HUES48 (cell line): ENCODE data around the gene USH2A.

Experiments
- H3K27ac ChIP-seq: one replicate; pipeline ENCODE4 v1.7.0; 2013; ENCODE audit warnings: low read depth, low read length, inconsistent platforms
- H3K27me3 ChIP-seq: 2 replicates; pipeline ENCODE4 v1.6.1; 2013; ENCODE audit warnings: mild to moderate bottlenecking, low read length; ENCODE audit not compliant: control insufficient read depth, insufficient read depth
- H3K36me3 ChIP-seq: 2 replicates; pipeline ENCODE4 v1.6.1; 2013; ENCODE audit warnings: low read length; ENCODE audit not compliant: control insufficient read depth, insufficient read depth
- H3K4me1 ChIP-seq: 2 replicates; pipeline ENCODE4 v1.6.1; 2013; ENCODE audit warnings: mild to moderate bottlenecking, low read length; ENCODE audit not compliant: control insufficient read depth, insufficient read depth
- H3K4me3 ChIP-seq: 2 replicates; pipeline ENCODE4 v1.5.1; 2013; ENCODE audit warnings: mild to moderate bottlenecking, low read depth, low read length
- H3K9ac ChIP-seq: 2 replicates; pipeline ENCODE4 v1.6.1; 2013; ENCODE audit warnings: mild to moderate bottlenecking, low read depth, low read length, moderate library complexity
- H3K9me3 ChIP-seq: 2 replicates; pipeline ENCODE4 v1.6.1; 2013; ENCODE audit warnings: low read length; ENCODE audit not compliant: control insufficient read depth, insufficient read depth

The USH2A gene

DNA sequence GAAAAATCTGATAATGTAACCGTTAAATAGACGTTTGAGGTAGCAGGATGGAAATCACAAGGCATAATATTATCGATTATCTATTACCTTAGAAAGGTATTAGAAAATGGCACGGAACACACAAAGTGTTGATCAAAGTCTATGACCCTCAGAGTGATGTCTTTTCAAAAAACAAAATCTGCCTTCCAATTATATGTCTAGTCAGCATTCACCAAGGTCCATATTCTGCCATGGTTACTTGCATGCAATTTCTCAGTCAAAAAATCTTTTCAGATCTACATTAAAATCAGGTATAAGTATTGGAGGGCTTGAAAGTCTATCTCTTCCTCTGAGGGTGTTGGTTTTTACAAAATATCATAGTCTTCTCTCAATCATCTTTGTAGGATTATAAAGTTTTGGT is 774.3 kb downstream of the USH2A start:
- H3K36me3 ChIP-seq, result no peaks in the 10 kb centered on the region
- H3K27me3 ChIP-seq, result no peaks in the 10 kb centered on the region
- H3K4me3 ChIP-seq, result no peak overlapping the region
- no peaks in the 10 kb centered on the region for H3K9me3 ChIP-seq
- peaks cover 53% of the 10 kb centered on the region for H3K4me1 ChIP-seq
- H3K27ac ChIP-seq, result no peak overlapping the region
- H3K9ac ChIP-seq, result no peak overlapping the region

DNA sequence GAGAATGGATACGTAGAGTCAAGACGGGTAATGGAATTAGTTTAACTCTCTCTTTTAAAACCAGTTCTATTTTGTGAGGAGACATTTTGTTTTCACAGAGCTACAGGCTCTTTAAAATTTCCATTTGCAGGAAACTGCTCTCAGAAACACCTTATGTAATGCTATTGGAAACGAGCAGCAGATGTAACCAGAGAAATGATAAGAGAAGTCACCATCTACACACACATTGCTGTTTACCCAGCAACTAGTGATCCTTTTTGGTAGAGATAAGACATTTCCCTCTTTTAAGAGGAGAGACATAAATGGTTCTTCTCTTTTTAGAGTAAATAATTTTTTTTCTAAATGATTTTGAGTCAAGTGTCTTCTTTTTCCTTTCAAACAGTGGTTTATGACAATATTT is 775.5 kb downstream of the USH2A start:
- peaks cover 42% of the 10 kb centered on the region for H3K4me1 ChIP-seq

DNA sequence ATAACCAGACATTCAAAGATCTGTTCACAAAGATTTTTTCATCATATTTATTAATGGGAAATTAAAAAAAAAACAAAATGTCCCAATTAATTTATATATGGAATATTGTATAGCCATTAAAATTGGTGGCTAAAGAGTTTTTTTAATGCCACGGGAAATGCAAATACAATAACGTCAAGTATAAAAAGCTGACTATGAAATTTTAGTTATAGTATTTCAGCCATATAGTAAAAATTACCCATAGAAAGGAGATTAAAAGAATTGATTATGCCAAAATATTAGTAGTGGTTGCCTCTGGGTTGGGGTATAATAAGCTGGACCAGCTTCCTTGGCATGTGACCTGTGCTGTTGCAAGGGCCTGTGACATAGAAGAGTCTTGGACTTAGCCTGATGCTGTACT is 777.4 kb downstream of the USH2A start:
- no peaks in the 10 kb centered on the region for H3K27me3 ChIP-seq
- peaks cover 23% of the 10 kb centered on the region for H3K4me1 ChIP-seq
- no peaks in the 10 kb centered on the region for H3K9me3 ChIP-seq
- no peak overlapping the region for H3K4me3 ChIP-seq
- no peak overlapping the region for H3K9ac ChIP-seq
- no peaks in the 10 kb centered on the region for H3K36me3 ChIP-seq
- H3K27ac ChIP-seq, result no peak overlapping the region

More for the DNA sequence above, 775.5 kb downstream of the USH2A start:
- no peak overlapping the region for H3K9ac ChIP-seq
- H3K4me3 ChIP-seq, result no peak overlapping the region
- no peaks in the 10 kb centered on the region for H3K27me3 ChIP-seq
- no peaks in the 10 kb centered on the region for H3K36me3 ChIP-seq
- no peak overlapping the region for H3K27ac ChIP-seq
- H3K9me3 ChIP-seq, result no peaks in the 10 kb centered on the region

DNA sequence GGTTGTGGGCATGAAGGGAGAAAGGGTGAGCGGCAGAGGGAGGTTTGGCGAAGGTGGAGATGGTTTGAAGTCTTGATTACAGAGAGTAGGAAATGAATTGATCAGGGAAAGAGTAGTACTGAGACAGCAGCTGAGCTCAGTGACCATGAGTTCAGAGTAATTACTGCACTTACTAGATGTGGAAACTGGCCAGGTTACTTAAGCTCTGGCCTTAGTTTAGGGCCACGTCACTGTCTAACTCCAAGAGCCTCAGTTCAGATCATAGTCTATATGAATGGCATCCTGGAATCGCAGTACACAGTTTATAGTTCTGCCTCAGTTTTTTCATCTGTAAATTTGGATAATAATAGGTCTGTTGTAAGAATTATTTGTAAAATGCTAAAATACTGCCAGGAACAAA is 778.1 kb downstream of the USH2A start:
- Histone ChIP-seq H3K9ac (no peak overlapping the region), H3K4me3 (no peak overlapping the region), H3K9me3 (no peaks in the 10 kb centered on the region), H3K36me3 (no peaks in the 10 kb centered on the region), H3K27me3 (no peaks in the 10 kb centered on the region), H3K4me1 (peaks cover 16% of the 10 kb centered on the region), H3K27ac (no peak overlapping the region)

DNA sequence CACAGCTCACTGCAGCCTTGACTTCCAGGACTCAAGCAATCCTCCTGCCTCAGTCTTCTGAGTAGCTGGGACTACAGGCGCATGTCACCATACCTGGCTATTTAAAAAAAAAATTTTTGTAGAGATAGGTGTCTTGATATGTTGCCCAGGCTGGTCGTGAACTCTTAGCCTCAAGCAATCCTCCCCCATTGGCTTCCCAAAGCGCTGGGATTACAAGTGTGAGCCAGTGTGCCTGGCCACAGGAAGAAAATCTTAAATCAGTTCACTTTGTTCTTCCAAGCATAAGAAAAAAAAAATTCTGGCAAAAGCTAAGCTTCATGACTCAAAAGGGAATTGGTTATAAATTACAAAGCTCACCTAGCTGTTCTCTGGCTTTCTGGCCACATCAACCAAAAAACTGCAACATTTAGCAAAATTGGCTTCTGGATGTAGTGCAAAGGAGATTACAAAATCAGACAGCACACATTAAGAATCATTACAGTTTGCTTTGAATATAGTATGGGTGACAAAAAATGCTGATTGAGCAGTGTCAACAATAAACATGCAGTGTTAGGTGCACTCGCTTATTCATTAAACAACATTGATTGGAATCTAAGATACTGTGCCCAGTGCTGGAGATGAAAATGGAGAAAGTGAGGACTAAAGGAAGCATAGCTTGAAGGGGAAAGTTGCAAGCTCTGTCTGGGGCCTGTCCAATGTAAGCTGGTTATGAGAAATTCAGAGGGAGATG is 779.5 kb downstream of the USH2A start:
- no peaks in the 10 kb centered on the region for H3K36me3 ChIP-seq
- peaks cover 9% of the 10 kb centered on the region; the same call in 1 of the 2 replicates for H3K4me1 ChIP-seq
- no peak overlapping the region for H3K27ac ChIP-seq
- no peak overlapping the region for H3K4me3 ChIP-seq
- H3K9ac ChIP-seq, result no peak overlapping the region
- no peaks in the 10 kb centered on the region for H3K27me3 ChIP-seq
- no peaks in the 10 kb centered on the region for H3K9me3 ChIP-seq

DNA sequence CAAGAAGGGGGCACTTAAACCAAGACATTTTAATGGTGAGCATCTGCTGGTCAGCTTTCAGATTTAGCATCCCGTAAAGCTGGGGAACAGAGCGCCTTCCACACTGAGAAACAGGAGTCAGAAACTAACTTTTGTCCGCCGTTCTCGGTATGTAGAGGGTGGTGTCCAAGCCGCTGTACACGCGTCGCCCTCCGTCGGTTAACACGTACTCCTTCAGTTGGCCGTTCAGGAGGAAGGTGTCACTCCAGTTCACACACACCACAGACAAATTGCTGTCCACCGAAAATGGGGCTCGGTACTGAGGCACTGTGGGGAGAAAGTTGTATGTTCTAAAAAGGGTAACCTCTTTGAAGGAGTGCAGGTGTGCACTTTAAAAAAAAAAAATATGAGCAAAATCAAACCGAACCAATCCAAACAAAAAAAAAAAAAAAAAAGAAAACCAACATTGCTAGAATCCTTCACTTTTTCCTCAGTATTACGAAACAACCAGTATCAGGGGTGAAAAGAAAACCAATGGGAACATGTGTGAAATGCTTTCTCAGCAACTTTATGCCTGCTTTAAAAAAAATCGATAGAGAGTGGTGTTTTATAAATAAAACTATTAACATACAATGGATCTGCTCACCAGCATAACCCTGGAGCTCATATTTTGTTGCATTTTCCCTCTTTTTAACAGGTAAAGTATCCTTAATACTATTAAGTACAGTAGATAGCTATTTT is 782.7 kb downstream of the USH2A start:
- Histone ChIP-seq H3K4me1 (peaks cover 15% of the 10 kb centered on the region; the same call in 1 of the 2 replicates), H3K4me3 (no peak overlapping the region), H3K27me3 (no peaks in the 10 kb centered on the region), H3K9ac (no peak overlapping the region), H3K36me3 (no peaks in the 10 kb centered on the region), H3K9me3 (no peaks in the 10 kb centered on the region), H3K27ac (no peak overlapping the region)

DNA sequence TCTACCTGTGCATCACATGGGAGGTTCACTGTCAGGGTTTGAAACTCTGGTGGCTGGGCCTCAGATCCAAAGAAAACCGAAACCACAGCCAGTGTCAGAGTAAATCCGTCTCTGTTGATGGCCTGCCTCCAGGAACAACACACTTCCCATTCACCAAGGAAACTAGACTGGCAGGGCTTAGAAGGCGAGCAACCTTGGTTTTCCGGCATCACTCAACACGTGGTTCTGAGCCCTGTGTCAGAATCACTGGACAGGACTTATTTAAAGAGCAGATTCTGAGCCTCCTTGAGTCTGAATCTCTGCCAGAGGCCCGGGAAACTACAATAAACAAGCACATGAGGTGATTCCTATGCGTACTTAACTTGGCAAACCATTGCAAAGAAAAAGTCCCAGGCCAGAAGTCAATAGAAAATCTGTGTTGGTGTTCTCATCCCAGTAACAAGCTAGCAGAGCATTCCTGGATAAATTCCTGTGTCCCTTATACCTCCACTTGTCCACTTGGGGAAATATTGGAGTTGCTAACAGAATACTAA is 786.1 kb downstream of the USH2A start:
- H3K4me3 ChIP-seq, result no peak overlapping the region
- H3K36me3 ChIP-seq, result no peaks in the 10 kb centered on the region
- H3K27me3 ChIP-seq, result no peaks in the 10 kb centered on the region
- no peaks in the 10 kb centered on the region for H3K9me3 ChIP-seq
- H3K27ac ChIP-seq, result no peak overlapping the region
- no peak overlapping the region for H3K9ac ChIP-seq
- H3K4me1 ChIP-seq, result peaks cover 15% of the 10 kb centered on the region; the same call in 1 of the 2 replicates

DNA sequence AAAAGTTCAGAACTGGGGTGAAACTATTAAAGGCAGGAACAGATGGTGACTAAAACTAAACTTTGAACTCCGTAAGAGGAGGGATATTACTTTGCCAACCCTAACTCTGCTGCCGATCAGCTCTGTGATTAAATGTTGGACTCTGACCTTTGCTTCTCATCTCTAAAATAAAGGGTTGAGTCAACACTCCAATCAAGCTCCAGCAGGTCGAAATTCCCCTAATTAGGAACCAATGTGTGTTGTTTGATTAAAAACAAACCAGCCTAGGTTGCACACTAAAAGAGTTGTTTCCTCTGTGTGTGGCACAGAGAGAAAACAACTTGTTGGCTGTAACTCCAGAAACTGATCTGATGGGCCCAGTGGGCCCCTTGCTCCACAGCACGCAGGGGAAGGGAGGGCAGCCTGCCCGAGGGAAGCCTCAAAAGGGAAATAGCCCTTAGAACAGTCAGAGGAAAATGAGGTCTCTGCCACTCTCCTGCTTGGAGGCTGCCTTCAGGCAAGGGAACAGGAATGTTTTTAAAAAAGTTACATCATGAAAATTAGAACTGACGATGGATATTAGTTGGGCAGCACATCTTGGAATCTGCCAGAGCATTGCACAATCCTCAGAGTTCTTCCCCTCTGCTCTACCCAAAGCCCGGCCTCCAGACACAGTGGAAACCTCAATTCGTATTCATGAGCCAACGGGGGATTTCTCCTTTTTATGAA is 786.8 kb downstream of the USH2A start:
- no peaks in the 10 kb centered on the region for H3K36me3 ChIP-seq
- H3K9me3 ChIP-seq, result no peaks in the 10 kb centered on the region
- H3K27ac ChIP-seq, result no peak overlapping the region
- H3K27me3 ChIP-seq, result no peaks in the 10 kb centered on the region
- peaks cover 15% of the 10 kb centered on the region; the same call in 1 of the 2 replicates for H3K4me1 ChIP-seq
- H3K4me3 ChIP-seq, result no peak overlapping the region
- H3K9ac ChIP-seq, result no peak overlapping the region

DNA sequence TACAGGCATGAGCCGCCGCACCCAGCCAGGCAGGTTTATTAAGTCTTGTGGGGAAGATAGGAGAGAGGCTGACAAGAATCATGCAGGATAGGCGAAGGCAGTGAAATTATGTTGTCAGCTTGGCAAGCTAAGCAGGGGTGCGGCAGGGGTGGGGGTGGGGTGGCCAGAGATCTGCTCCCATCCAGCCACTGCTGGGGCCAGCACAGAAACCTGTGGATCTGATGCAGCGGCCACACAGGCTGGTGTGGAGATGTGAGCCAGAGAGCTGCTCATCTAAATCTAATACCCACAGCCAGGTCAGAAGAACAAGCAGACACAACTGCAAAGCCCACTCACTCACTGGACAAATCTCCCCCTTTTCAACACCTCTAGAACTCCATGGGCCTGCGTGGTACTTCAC is 787.4 kb downstream of the USH2A start:
- H3K27ac ChIP-seq, result no peak overlapping the region
- peaks cover 15% of the 10 kb centered on the region; the same call in 1 of the 2 replicates for H3K4me1 ChIP-seq
- H3K9ac ChIP-seq, result no peak overlapping the region
- no peaks in the 10 kb centered on the region for H3K36me3 ChIP-seq
- no peak overlapping the region for H3K4me3 ChIP-seq
- no peaks in the 10 kb centered on the region for H3K27me3 ChIP-seq
- H3K9me3 ChIP-seq, result no peaks in the 10 kb centered on the region

DNA sequence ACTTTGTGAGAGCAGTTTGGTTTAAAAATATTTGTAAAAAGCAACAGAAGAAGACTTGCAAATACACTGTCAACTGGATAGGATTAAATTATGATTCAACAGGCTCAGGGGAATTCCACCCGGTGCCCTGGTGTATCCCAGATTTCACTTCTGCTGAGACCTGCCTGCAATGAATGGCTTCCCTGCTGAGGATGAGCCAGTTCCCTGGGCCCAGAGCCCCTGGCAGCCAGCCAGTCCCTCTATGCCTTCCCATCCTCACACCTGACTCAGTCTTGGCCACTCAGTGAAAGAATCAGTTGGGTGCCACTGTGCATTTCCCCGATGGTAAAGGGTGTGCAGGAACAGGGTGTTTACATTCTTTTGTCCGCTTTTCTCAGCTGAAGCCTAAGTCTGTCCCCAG is 791.8 kb downstream of the USH2A start:
- Histone ChIP-seq H3K27ac (no peak overlapping the region), H3K9me3 (no peaks in the 10 kb centered on the region), H3K4me1 (peaks cover 6% of the 10 kb centered on the region; the same call in 1 of the 2 replicates), H3K27me3 (no peaks in the 10 kb centered on the region), H3K9ac (no peak overlapping the region), H3K36me3 (no peaks in the 10 kb centered on the region), H3K4me3 (no peak overlapping the region)
